ENCODE data around the gene FBXO46.
"Not testable (repeated sequence)": the region's sequence is repeated elsewhere in the genome, so short reads cannot be mapped to it uniquely, and the experiment has no call there.

FBXO46 gene

GRCh38 chr19:45720065-45720464, 10.6 kb downstream of the FBXO46 start:
- peaks cover 62% of the 10 kb centered on the region for H3K36me3 Mint-ChIP-seq (ENCODE audit: low read depth)
- H3K4me3 Mint-ChIP-seq; H3K9me3 Mint-ChIP-seq; intact Hi-C loops (cut with micrococcal nuclease); H3K27me3 Mint-ChIP-seq: not testable (repeated sequence)
- peak overlapping the region; percentile 82 for H3K27ac Mint-ChIP-seq
- peaks cover 58% of the 10 kb centered on the region for H3K4me1 Mint-ChIP-seq (ENCODE audit: low read depth)

GRCh38 chr19:45717983-45718650, 12.6 kb downstream of the FBXO46 start:
- intact Hi-C loops (cut with micrococcal nuclease), result loop anchor here (1.0 kb wide), 2 partner anchors 12 to 26 kb away; partner anchors contain the start of genes FBXO46 and QPCTL
- Mint-ChIP-seq H3K4me3 (peak overlapping the region; percentile 95), H3K9me3 (no peaks in the 10 kb centered on the region), H3K36me3 (ENCODE audit: low read depth) (peaks cover 57% of the 10 kb centered on the region), H3K27ac (peak overlapping the region; percentile 80), H3K27me3 (no peaks in the 10 kb centered on the region), H3K4me1 (ENCODE audit: low read depth) (peaks cover 65% of the 10 kb centered on the region)

GRCh38 chr19:45717131-45717982, 13.3 kb downstream of the FBXO46 start:
- intact Hi-C loops (cut with micrococcal nuclease), result loop anchor here (1.0 kb wide), 2 partner anchors 13 to 25 kb away; partner anchors contain the start of genes FBXO46 and QPCTL
- Mint-ChIP-seq H3K9me3 (no peaks in the 10 kb centered on the region), H3K27ac (peak overlapping the region; percentile 80), H3K36me3 (ENCODE audit: low read depth) (peaks cover 57% of the 10 kb centered on the region), H3K27me3 (no peaks in the 10 kb centered on the region), H3K4me1 (ENCODE audit: low read depth) (peaks cover 66% of the 10 kb centered on the region), H3K4me3 (peak overlapping the region; percentile 95)

- Mint-ChIP-seq H3K4me1 (ENCODE audit: low read depth) (peaks cover 58% of the 10 kb centered on the region), H3K4me3 (peak overlapping the region; percentile 95), H3K27me3 (no peaks in the 10 kb centered on the region), H3K9me3 (no peaks in the 10 kb centered on the region), H3K36me3 (ENCODE audit: low read depth) (peaks cover 58% of the 10 kb centered on the region), H3K27ac (peak overlapping the region; percentile 80)
- intact Hi-C loops (cut with micrococcal nuclease), result loop anchor here (1.0 kb wide), 2 partner anchors 14 to 24 kb away; partner anchors contain the start of genes FBXO46 and QPCTL
Observed at GRCh38 chr19:45716359-45717130, 14.2 kb downstream of the FBXO46 start.

GRCh38 chr19:45715139-45715538, 15.6 kb downstream of the FBXO46 start:
- H3K9me3 Mint-ChIP-seq, result no peaks in the 10 kb centered on the region
- no peak overlapping the region for H3K4me3 Mint-ChIP-seq
- H3K36me3 Mint-ChIP-seq (ENCODE audit: low read depth), result peaks cover 62% of the 10 kb centered on the region
- H3K4me1 Mint-ChIP-seq (ENCODE audit: low read depth), result peaks cover 49% of the 10 kb centered on the region
- H3K27ac Mint-ChIP-seq, result no peak overlapping the region
- H3K27me3 Mint-ChIP-seq, result no peaks in the 10 kb centered on the region
- intact Hi-C loops (cut with micrococcal nuclease), result no loop called here

GRCh38 chr19:45713141-45713540, 17.6 kb downstream of the FBXO46 start:
- no peaks in the 10 kb centered on the region for H3K27me3 Mint-ChIP-seq
- H3K4me1 Mint-ChIP-seq (ENCODE audit: low read depth), result peaks cover 41% of the 10 kb centered on the region
- intact Hi-C loops (cut with micrococcal nuclease), result no loop called here
- H3K36me3 Mint-ChIP-seq (ENCODE audit: low read depth), result peaks cover 61% of the 10 kb centered on the region
- no peak overlapping the region for H3K4me3 Mint-ChIP-seq
- H3K27ac Mint-ChIP-seq, result no peak overlapping the region
- no peaks in the 10 kb centered on the region for H3K9me3 Mint-ChIP-seq

GRCh38 chr19:45712699-45713067, 18.0 kb downstream of the FBXO46 start:
- H3K27me3 Mint-ChIP-seq, result no peaks in the 10 kb centered on the region
- H3K4me3 Mint-ChIP-seq, result no peak overlapping the region
- intact Hi-C loops (cut with micrococcal nuclease), result no loop called here
- H3K27ac Mint-ChIP-seq, result no peak overlapping the region
- H3K4me1 Mint-ChIP-seq (ENCODE audit: low read depth), result peaks cover 37% of the 10 kb centered on the region
- H3K36me3 Mint-ChIP-seq (ENCODE audit: low read depth), result peaks cover 62% of the 10 kb centered on the region
- no peaks in the 10 kb centered on the region for H3K9me3 Mint-ChIP-seq

- Mint-ChIP-seq H3K36me3 (ENCODE audit: low read depth) (peaks cover 57% of the 10 kb centered on the region), H3K4me1 (ENCODE audit: low read depth) (peaks cover 36% of the 10 kb centered on the region), H3K9me3 (no peaks in the 10 kb centered on the region), H3K27me3 (no peaks in the 10 kb centered on the region), H3K27ac (no peak overlapping the region), H3K4me3 (no peak overlapping the region)
- intact Hi-C loops (cut with micrococcal nuclease), result no loop called here
Observed at GRCh38 chr19:45711851-45712698, 18.6 kb downstream of the FBXO46 start.

- intact Hi-C loops (cut with micrococcal nuclease), result no loop called here
- Mint-ChIP-seq H3K4me3 (no peak overlapping the region), H3K36me3 (ENCODE audit: low read depth) (peaks cover 54% of the 10 kb centered on the region), H3K4me1 (ENCODE audit: low read depth) (peaks cover 20% of the 10 kb centered on the region), H3K27me3 (no peaks in the 10 kb centered on the region), H3K9me3 (no peaks in the 10 kb centered on the region), H3K27ac (no peak overlapping the region)
Observed at GRCh38 chr19:45710356-45711130, 20.2 kb downstream of the FBXO46 start.

- H3K9me3 Mint-ChIP-seq, result no peaks in the 10 kb centered on the region
- H3K4me1 Mint-ChIP-seq (ENCODE audit: low read depth), result no peaks in the 10 kb centered on the region
- intact Hi-C loops (cut with micrococcal nuclease), result no loop called here
- H3K27me3 Mint-ChIP-seq, result no peaks in the 10 kb centered on the region
- no peak overlapping the region for H3K4me3 Mint-ChIP-seq
- peaks cover 69% of the 10 kb centered on the region for H3K36me3 Mint-ChIP-seq (ENCODE audit: low read depth)
- no peak overlapping the region for H3K27ac Mint-ChIP-seq
Observed at GRCh38 chr19:45705710-45706415, 24.8 kb downstream of the FBXO46 start.

- H3K27ac Mint-ChIP-seq, result no peak overlapping the region
- H3K4me3 Mint-ChIP-seq, result no peak overlapping the region
- H3K36me3 Mint-ChIP-seq (ENCODE audit: low read depth), result peaks cover 64% of the 10 kb centered on the region
- H3K9me3 Mint-ChIP-seq, result no peaks in the 10 kb centered on the region
- H3K4me1 Mint-ChIP-seq (ENCODE audit: low read depth), result no peaks in the 10 kb centered on the region
- H3K27me3 Mint-ChIP-seq, result no peaks in the 10 kb centered on the region
- intact Hi-C loops (cut with micrococcal nuclease), result no loop called here
Observed at GRCh38 chr19:45705115-45705514, 25.6 kb downstream of the FBXO46 start.

GRCh38 chr19:45701676-45702075, 29.0 kb downstream of the FBXO46 start:
- no peaks in the 10 kb centered on the region for H3K27me3 Mint-ChIP-seq
- H3K4me3 Mint-ChIP-seq, result no peak overlapping the region
- no peak overlapping the region for H3K27ac Mint-ChIP-seq
- peaks cover 67% of the 10 kb centered on the region for H3K36me3 Mint-ChIP-seq (ENCODE audit: low read depth)
- no peaks in the 10 kb centered on the region for H3K9me3 Mint-ChIP-seq
- no peaks in the 10 kb centered on the region for H3K4me1 Mint-ChIP-seq (ENCODE audit: low read depth)
- intact Hi-C loops (cut with micrococcal nuclease), result no loop called here

Data from dendritic cell treated with granulocyte-macrophage colony-stimulating factor and Interleukin-4, amounts not matched to agents 40 ng/mL and 50 ng/mL, for 4 days (primary cell).